Right lobe of liver (tissue), 4 donors: ENCODE data around the gene PRKN.

Source experiments
- POLR2A ChIP-seq: fragments of 450-650 bp; IDR thresholded peaks from one replicate; pipeline ENCODE4 v1.6.1; 2017; ENCODE audit warnings: antibody characterized with exemption, mild to moderate bottlenecking
- TF ChIP-seq, protein P1 (sequence below), 4 donors: fragments of 200-600 bp in 3 of 4; fragments of 450-650 bp in 1 of 4; IDR thresholded peaks; one replicate each; pipeline versions ENCODE4 v1.5.1 to v1.8.0; 2016 to 2022; ENCODE audit warnings: antibody characterized with exemption in 4 of 4, mild to moderate bottlenecking in 2 of 4
- donor health status: DM: no; HTN: no; CAD: no.
- donor health status: DM: no; HTN: no; CAD: no.
- donor health status: DM: no; HTN: yes; CAD: no.

DNA sequence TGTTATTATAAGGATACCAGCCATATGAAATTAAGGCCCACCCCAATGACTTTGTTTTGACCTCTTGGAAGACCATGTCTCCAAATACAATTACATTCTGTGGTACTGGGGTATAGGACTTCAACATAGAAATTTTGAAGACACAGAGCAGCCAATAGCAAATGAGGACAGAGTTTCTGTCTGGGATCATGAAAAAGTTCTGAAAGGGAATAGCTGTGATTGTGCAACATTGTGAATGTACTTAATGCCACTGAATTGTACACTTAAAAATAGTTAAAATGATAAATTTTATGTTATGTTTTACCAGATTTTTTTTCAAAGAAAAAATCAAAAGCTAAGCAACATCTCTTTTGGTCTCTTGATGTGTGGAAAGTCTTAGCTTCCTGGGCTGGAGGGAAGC, 1426.7 kb downstream of the PRKN start:
- TF ChIP-seq, protein P1, sequence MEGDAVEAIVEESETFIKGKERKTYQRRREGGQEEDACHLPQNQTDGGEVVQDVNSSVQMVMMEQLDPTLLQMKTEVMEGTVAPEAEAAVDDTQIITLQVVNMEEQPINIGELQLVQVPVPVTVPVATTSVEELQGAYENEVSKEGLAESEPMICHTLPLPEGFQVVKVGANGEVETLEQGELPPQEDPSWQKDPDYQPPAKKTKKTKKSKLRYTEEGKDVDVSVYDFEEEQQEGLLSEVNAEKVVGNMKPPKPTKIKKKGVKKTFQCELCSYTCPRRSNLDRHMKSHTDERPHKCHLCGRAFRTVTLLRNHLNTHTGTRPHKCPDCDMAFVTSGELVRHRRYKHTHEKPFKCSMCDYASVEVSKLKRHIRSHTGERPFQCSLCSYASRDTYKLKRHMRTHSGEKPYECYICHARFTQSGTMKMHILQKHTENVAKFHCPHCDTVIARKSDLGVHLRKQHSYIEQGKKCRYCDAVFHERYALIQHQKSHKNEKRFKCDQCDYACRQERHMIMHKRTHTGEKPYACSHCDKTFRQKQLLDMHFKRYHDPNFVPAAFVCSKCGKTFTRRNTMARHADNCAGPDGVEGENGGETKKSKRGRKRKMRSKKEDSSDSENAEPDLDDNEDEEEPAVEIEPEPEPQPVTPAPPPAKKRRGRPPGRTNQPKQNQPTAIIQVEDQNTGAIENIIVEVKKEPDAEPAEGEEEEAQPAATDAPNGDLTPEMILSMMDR (IDR thresholded peaks at IDR 0.05), result no peak
- TF ChIP-seq POLR2A, result no peak
